ENCODE data around the gene GAL3ST1.
"Not testable (repeated sequence)": the region's sequence is repeated elsewhere in the genome, so short reads cannot be mapped to it uniquely, and the experiment has no call there.

Gene GAL3ST1, protein sequence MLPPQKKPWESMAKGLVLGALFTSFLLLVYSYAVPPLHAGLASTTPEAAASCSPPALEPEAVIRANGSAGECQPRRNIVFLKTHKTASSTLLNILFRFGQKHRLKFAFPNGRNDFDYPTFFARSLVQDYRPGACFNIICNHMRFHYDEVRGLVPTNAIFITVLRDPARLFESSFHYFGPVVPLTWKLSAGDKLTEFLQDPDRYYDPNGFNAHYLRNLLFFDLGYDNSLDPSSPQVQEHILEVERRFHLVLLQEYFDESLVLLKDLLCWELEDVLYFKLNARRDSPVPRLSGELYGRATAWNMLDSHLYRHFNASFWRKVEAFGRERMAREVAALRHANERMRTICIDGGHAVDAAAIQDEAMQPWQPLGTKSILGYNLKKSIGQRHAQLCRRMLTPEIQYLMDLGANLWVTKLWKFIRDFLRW

GRCh38 chr22:30574095-30574981 lies at the start of gene GAL3ST1:
TSS of gene GAL3ST1 (minus strand) at chr22:30574665. CDS start at chr22:30557392, 17,273 bp downstream.
- no peak for DNase-seq

DNA sequence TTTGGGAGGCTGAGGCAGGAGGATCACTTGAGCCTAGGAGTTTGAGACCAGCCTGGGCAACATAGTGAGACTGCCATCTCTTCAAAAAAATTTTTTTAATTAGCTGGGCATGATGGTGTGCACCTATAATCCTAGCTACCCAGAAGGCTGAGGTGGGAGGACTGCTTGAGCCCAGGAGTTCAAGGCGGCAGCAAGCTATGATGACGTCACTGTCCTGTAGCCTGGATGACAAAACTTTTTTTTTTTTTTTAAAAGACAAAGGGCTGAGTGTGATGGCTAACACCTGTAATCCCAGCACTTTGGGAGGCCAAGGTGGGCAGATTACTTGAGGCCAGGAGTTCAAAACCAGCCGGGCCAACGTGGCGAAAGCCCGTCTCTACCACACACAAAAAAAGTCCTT lies 45.4 kb upstream of the GAL3ST1 start:
- not testable (repeated sequence) for DNase-seq

- no peak for DNase-seq
Observed at GRCh38 chr22:30617819-30618218, 43.4 kb upstream of the GAL3ST1 start.

DNA sequence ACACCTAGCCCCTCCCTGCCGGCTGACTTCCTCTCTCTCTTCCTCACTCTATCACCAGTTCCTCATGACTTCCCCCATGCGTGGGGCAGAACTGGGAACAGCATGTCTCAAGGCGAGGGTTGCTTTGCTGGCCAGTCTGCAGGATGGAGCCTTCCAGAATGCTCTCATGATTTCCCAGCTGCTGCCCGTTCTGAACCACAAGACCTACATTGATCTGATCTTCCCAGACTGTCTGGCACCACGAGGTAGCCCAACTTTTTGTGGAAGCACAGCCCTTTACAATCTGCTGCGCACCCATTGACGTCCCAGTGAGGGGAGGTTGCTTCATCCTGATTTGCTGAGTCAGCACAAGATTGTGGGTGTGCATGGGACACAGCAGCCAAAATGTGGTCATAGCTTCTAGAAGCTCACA lies 41.1 kb upstream of the GAL3ST1 start:
- no peak for DNase-seq

- DNase-seq: no peak
Observed at GRCh38 chr22:30614879-30615278, 40.4 kb upstream of the GAL3ST1 start.

DNA sequence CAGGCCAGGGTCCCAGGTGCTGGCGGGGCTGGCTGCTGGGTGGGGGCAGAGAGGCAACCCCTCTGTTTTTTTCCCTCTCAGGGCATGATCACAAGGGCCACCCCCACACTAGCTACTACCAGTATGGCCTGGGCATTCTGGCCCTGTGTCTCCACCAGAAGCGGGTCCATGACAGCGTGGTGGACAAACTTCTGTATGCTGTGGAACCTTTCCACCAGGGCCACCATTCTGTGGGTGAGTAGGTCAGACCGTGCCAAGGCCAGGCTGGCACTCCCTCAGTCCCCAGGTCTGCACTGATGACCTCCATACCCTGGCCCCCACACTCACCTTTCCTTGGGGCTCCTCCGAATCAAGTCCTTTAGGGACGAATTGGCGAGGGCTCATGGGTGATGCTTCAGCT lies 39.8 kb upstream of the GAL3ST1 start:
- no peak for DNase-seq

GRCh38 chr22:30612789-30613188 lies 38.3 kb upstream of the GAL3ST1 start:
- no peak for DNase-seq

- no peak for DNase-seq
Observed at GRCh38 chr22:30611197-30611596, 36.7 kb upstream of the GAL3ST1 start.

GRCh38 chr22:30610299-30610698 lies 35.8 kb upstream of the GAL3ST1 start:
- no peak for DNase-seq

DNA sequence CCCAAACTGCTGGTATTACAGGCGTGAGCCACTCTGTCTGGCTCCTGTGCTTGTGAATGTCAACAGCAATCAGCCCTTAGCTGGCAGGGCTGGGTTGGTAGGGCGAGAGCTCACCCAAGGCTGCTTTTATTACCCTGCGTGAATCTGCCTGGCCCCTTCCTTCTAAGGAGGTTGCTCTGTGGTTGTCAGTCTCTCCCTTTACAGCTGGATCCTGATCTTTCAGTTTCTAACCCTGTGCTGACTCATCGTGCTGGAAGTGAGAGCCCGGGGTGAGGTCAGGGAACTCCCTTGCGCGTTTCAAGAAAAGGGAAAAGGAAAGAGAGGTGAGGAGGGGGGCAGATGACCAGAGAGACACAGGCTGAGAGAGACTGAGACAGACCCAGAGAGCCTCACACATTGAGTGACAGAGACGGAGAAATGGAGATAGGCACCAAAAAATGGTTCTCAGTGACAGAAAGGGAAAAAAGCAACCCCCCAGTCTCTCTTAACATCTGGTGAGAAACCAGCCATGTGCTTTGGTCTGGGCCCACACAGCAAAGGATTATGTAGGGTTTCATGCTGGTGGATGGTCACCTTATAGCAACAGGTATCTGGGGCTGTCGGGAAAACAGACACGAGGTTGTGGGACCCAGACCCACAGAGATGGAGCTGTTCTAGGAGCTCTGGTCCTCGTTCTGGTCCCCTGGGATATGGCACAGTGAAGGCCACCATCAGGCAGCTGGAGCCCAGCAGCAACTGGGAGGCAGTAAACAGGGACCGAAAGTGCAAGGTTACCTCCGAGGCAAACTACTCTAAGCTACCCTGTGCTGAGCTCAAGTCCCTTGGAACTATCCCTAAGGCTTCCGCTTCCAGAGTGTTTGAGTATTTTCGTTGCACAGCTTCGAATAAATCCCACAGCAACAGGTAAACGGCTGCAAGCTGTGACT lies 35.1 kb upstream of the GAL3ST1 start:
- no peak for DNase-seq

DNA sequence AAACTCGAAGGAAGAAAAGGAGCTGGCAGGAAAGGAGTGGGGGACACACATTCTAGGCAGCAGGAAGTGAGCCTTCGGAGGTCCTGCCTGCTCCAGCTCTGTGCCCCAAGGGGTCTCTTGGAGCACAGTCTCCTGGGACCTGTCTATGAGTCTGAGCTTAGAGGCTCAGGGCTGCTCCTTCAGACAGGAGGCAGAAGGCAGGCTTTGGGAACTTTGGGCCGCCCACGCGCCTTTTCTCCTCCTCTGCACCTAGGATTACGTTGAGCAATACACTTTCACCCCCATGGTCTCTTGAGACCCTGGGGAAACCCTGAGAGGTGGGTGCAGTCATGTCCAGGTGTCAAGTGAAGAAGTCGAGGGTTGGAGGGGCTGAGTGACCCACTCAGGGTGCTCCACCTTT lies 33.5 kb upstream of the GAL3ST1 start:
- no peak for DNase-seq

GRCh38 chr22:30607300-30607930 lies 33.0 kb upstream of the GAL3ST1 start:
- DNase-seq: no peak

- DNase-seq: peak; percentile 43 to 76
Observed at GRCh38 chr22:30606455-30607299, 32.2 kb upstream of the GAL3ST1 start, which contains the start of gene TCN2. TSS of gene TCN2 (plus strand) at chr22:30607174. CDS start at chr22:30607332, 158 bp downstream.

GRCh38 chr22:30605449-30606110 lies 31.1 kb upstream of the GAL3ST1 start:
- peak; percentile 43 to 63 for DNase-seq

DNA sequence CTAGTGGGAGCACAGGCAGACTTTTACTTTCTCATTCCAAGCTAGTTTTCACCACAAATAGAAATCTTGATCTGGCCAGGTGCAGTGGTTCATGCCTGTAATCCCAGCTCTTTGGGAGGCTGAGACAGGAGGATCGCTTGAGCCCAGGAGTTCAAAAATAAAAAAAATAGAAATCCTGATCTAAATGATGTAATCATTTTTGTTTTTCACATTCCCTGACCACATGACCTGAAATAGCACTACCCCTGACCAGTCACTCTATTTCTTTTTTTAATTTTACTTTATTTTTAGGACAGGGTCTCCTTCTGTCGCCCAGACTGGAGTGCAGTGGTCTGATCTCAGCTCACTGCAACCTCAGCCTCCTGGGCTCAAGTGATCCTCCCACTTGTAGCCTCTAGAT lies 30.3 kb upstream of the GAL3ST1 start:
- DNase-seq: no peak

- no peak for DNase-seq
Observed at GRCh38 chr22:30603801-30604200, 29.3 kb upstream of the GAL3ST1 start.

GRCh38 chr22:30602049-30602448 lies 27.6 kb upstream of the GAL3ST1 start:
- peak in 1 of 2 experiments; percentile 31 for DNase-seq

DNA sequence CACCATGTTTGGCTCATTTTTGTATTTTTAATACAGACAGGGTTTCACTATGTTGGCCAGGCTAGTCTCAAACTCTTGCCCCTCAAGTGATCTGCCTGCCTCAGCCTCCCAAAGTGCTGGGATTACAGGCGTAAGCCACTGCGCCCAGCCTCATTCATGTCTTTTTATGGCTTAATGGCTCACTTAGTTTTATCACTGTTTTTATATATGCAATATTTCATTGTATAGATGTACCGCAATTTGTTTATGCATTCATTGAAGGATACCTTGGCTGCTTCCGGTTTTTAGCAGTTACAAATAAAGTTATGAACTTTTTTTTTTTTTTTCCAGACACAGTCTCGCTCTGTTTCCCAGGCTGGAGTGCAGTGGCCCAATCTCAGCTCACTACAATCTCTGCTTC lies 27.0 kb upstream of the GAL3ST1 start:
- no peak for DNase-seq

GRCh38 chr22:30600921-30601320 lies 26.5 kb upstream of the GAL3ST1 start:
- DNase-seq: no peak

DNA sequence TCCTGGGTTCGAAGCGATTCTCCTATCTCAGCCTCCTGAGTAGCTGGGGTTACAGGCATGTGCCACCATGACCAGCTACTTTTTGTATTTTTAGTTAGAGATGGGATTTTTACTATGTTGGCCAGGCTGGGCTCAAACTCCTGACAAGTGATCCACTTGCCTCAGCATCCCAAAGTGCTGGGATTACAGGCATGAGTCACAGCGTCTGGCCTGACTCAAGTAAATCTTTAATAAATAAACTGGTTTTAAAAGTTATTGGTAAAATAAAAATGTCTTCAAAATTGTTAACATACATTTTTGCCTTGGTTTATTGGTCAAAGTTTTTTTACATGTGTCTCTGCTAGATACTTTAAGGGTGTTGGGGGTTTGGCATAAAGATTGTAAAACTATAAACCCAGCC lies 24.5 kb upstream of the GAL3ST1 start:
- DNase-seq: no peak

- no peak for DNase-seq
Observed at GRCh38 chr22:30596886-30597285, 22.4 kb upstream of the GAL3ST1 start.
